ENCODE results near the gene CWF19L1. TPM values are rescaled to one million over a fixed set of nuclear protein-coding genes. Genes with fewer than 3 reads are reported as not detected.

Gene CWF19L1
- total and polyA plus RNA-seq, 2 of the 13 experiments (the other 11 are each of a cell fraction or from before 2014, with no cell fraction given): 13.6 to 42.1 TPM

- TF ChIP-seq GPBP1L1 (CRISPR knock-in tag; IDR thresholded peaks at IDR 0.05) (no peak), HNF4G (IDR thresholded peaks at IDR 0.05; ENCODE audit: borderline replicate concordance, low read depth, low read length) (peak; percentile 44; the same call in 1 of the 2 replicates), HNF4G (CRISPR knock-in tag; IDR thresholded peaks at IDR 0.05; ENCODE audit: borderline replicate concordance, low read depth) (no peak)
These were observed at the start of gene CWF19L1 (continued) for GRCh38 chr10:100267239-100268104.

- FAIRE-seq: no peak
- H2AFZ ChIP-seq (ENCODE audit: low read length): no peak overlapping the region
- H3K27me3 ChIP-seq (ENCODE audit: control insufficient read depth in 1 of 2, insufficient read depth in 2 of 2, low read length in 2 of 2): peaks cover 2% of the 10 kb centered on the region in 2 experiments; a peak in 2 of 5 replicates
- H3K4me2 ChIP-seq (ENCODE audit: low read depth, low read length): no peak overlapping the region
- no peaks in the 10 kb centered on the region for H3K36me3 ChIP-seq (replicated peaks in 1 of 2; ENCODE audit: control insufficient read depth in 1 of 2, insufficient read depth in 2 of 2, low read length in 2 of 2)
- in situ Hi-C loops (cut with HindIII; ENCODE audit: extremely low pct_ligation_motif_present, low pct_unique_long_range_greater_than_20kb) (no loop called here), intact Hi-C loops (cut with micrococcal nuclease; ENCODE audit: unreplicated experiment) (no loop called here)
- WGBS (ENCODE audit: low lambda C conversion rate): 40% methylated on average over 4 of the region's 4 CpGs
- no peak for DNase-seq (ENCODE audit: low spot score)
- CTCF ChIA-PET (ENCODE audit: low intra/inter-chr PET ratio, low total read pairs): no interaction called here
- no peak overlapping the region for H3K4me3 ChIP-seq (replicated peaks in 1 of 3; ENCODE audit: insufficient read depth in 1 of 3, low read depth in 2 of 3, low read length in 3 of 3)
- no peaks in the 10 kb centered on the region for H3K79me2 ChIP-seq (ENCODE audit: insufficient read depth, low read length)
- peaks cover 8% of the 10 kb centered on the region for H3K4me1 ChIP-seq (ENCODE audit: insufficient read depth, low read length)
- no peak for TF ChIP-seq BCL6 (CRISPR knock-in tag; IDR thresholded peaks at IDR 0.05)
- TF ChIP-seq ZBTB14 (CRISPR knock-in tag; IDR thresholded peaks at IDR 0.05): no peak
- no peak for TF ChIP-seq FOXP1 (IDR thresholded peaks at IDR 0.05)
- no peak for TF ChIP-seq FOXP1 (CRISPR knock-in tag; IDR thresholded peaks at IDR 0.05)
- no peak for TF ChIP-seq CERS6 (CRISPR knock-in tag; IDR thresholded peaks at IDR 0.05)
- no peak for TF ChIP-seq BCL3 (CRISPR knock-in tag; IDR thresholded peaks at IDR 0.05)
- TF ChIP-seq ATF5 (CRISPR knock-in tag; IDR thresholded peaks at IDR 0.05; ENCODE audit: low read depth): no peak
- TF ChIP-seq ZNF7 (CRISPR knock-in tag; IDR thresholded peaks at IDR 0.05): no peak
- TF ChIP-seq SRY (CRISPR knock-in tag; IDR thresholded peaks at IDR 0.05): no peak
- H3K27ac ChIP-seq (ENCODE audit: extremely low read length, insufficient read depth, low read length): no peak overlapping the region
- no peak for ATAC-seq
- no peaks in the 10 kb centered on the region for H3K9me3 ChIP-seq (ENCODE audit: low read length)
- POLR2A ChIA-PET: no interaction called here
- H4K20me1 ChIP-seq (ENCODE audit: insufficient read depth, low read length): no peaks in the 10 kb centered on the region
- BruUV-seq (replicated peaks): no TSS peak
- H3K9ac ChIP-seq (ENCODE audit: insufficient read depth, low read depth, low read length): no peak overlapping the region
These were observed 48.2 kb upstream of the CWF19L1 start for GRCh38 chr10:100315615-100316014.

All from HepG2 (cell line).